GM19463 (cell line): ENCODE measurements around the gene RAX2.
"Not testable (repeated sequence)": the region's sequence is repeated elsewhere in the genome, so short reads cannot be mapped to it uniquely, and the experiment has no call there.

Source experiments
- ATAC-seq: cut with Tn5 transposase; IDR thresholded peaks from one replicate; pipeline ENCODE4 v1.9.1; 2021; ENCODE audit warnings: mild to moderate bottlenecking, moderate library complexity; ENCODE audit not compliant: unreplicated experiment

Gene RAX2

DNA sequence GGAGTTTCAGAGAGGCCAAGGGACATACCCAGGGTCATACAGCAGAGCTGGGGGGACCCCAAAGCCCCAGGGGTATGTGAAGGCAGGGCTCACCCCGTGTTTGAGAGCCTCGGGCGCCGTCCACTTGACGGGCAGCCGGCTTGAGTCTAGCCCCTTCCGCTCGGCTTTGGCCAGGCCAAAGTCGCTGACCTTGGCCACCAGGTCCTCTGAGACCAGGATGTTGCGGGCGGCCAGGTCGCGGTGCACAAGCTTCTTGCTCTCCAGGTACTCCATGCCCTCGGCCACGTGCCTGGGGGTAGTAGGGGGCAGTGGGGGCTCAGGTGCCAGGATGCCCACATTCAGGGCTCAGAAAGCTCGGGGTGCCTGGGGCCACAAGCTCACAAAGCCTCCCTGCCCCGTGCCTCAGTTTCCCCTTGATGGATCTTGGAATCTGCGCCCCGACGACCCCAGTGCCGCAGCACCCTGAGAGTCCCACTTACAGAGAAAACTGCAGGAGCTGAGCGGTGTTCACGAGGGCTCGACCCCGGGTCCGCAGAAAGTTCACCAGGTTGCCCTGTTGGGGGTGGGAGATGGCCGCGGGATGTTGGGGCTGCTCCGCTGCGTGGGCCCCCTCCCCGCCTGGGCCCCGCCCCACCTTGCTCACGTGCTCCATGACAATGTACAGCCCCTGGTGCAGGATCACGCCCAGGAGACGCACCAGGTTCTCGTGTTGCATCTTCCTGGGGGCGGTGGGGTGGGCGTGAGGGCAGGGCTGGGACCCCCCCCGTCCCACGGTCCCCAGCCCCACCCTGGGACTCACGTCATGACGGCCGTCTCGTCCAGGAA is 7.1 kb upstream of the RAX2 start:
- ATAC-seq = no peak

DNA sequence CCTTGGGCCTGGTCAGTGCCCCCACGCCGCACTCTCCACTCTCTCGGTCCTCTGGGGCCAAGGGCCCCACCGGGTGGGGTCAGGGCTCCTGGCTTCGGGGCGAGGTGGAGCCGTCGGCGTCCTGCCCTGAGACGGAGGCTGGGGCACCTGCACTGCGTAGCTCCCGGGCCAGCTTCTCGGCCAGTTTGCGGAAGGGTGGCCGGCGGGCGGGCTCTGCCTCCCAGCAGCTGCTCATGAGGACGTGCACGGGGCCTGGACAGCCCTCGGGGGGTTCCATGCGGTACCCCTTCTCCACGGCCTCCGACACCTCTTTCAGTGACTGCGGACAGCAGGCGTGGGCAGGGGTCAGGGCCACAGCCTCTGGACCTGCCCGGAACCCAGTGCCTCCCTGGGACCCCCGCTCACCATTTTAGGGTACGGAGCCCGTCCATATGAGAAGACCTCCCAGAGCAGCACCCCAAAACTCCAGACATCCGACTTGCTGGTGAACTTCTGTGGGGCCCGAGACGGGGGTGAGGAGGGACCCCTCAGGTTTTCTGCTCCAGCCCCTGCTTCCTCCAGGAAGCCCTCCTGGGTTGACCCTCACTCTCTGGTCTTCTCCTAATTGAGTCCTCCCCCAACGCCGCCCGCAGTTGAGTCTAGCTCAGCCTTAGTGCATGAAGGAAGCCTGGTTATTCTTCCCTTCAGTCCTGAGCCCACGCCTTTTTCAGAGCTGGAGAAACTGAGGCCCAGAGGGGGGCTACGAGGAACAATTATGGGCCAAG is 6.3 kb upstream of the RAX2 start:
- ATAC-seq = no peak

DNA sequence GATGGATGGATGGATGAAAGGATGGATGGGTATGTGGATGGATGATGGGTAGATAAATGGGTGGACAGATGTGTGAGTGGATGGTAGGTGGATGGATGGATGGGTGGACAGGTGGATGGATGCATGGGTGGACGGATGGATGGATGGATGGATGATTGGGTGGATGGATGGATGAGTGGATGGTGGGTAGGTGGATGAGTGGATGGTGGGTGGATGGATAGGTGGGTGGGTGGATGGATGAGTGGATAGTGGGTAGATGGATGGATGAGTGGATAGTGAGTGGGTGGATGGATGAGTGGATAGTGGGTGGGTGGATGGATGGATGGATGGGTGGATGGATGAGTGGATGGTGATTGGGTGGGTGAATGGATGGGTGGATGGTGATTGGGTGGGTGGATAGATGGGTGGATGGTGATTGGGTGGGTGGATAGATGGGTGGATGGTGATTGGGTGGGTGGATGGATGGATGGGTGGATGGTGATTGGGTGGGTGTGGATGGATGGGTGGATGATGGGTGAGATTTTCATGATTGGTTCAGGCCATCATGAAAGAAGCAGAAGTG is 4.5 kb upstream of the RAX2 start:
- no peak for ATAC-seq

DNA sequence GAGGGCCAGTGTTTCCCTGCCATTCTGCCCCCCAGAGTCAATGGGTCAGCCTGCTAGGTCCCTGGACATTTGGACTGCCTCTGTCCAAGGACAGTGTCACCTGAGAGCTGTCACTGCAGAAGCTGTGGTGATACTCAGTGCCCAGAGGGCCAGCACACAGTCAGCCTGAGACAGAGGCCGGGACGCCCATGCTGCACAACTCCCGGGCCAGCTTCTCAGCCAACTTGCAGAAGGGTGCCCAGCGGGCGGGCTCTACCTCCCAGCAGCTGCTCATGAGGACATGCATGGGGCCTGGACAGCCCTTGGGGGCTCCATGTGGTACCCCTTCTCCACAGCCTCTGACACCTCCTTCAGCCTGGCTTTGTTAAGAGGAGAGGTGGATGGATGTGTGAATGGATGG is 3.8 kb upstream of the RAX2 start:
- no peak for ATAC-seq

DNA sequence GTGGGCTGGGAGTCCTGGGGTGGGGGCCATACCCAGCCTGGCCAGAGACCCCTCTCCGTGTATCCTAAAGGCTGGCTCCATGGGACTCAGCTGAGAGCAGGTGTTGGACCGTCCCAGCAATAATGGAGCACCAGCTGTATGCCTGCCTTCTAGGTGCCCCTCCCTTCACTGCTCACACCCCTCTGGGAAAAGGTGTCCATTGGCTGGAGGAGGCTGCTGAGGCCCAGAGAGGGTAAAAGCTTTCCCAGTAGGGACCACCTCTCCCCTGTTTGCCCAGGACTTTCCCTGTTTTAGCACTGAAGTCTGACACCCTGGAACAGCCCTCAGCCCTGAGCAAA is 3.3 kb upstream of the RAX2 start:
- ATAC-seq = no peak

DNA sequence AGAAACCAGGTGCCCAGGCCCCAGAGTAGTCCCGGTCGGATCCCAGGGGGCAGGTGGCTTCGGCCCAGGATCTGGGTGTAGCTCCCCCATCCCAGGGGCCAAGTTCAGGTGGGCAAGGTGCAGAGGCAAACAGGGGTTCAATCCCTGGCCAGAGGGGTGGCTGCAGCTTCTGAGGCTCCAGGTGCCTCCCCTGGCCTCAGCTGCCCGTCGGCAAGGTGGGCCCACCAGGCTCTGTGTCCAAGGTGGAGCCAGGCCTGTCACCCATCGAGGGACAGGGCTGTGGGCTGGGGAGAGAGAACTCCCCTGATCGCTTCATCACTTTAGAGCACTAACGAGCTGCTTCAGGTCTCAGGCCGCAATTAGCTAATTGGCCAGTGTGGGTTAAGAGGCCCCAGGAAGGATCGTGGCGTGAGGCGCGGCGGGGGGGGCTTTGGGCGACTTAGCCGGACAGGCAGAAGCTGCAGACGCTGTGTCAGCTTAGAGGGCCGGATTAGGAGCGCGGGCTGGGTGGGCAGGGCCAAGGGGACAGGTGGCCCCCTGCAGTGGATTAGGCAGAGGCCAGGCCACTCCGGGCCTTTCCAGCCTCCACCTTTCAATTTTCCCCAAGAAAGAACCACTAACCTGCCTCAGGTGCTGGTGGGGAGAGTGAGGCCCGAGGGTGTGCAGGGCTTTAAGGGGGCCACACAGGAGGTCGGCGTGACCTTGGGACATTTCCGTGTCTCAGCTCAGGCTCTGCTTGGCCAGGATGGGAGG is 2.8 kb upstream of the RAX2 start:
- ATAC-seq = no peak

DNA sequence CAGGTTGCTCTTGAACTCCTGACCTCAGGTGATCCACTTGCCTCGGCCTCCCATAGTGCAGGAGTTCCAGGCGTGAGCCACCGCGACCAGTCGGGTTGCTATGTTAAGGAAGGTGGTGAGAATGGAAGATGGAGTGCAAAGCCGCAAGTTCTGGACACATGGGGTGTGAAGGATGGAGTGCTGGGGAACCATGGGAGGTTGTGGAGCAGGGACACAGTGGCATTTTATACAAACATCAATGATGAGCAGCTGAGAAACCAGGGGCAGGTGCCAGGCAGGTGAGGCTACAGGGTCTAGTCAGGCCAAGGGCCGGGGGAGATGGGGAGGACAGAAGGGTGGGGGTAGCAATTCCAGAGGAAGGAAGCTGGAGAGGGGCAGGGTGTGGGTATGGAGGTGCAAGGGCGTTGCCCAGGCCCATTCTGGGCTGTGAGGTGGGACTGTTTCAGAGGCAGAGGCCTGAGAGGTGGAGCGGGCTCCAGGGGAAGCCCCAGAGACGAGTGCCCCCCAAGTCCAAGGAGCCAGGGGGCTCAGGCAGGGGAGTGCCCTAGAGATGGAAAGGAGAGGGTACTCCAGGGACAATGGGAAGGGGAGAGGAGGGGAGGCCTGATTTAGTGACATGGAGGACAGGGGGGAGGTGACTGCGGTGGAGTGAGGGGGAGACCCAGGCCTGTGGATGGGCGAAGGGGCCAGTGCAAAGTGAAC is 1.9 kb upstream of the RAX2 start:
- ATAC-seq = no peak

DNA sequence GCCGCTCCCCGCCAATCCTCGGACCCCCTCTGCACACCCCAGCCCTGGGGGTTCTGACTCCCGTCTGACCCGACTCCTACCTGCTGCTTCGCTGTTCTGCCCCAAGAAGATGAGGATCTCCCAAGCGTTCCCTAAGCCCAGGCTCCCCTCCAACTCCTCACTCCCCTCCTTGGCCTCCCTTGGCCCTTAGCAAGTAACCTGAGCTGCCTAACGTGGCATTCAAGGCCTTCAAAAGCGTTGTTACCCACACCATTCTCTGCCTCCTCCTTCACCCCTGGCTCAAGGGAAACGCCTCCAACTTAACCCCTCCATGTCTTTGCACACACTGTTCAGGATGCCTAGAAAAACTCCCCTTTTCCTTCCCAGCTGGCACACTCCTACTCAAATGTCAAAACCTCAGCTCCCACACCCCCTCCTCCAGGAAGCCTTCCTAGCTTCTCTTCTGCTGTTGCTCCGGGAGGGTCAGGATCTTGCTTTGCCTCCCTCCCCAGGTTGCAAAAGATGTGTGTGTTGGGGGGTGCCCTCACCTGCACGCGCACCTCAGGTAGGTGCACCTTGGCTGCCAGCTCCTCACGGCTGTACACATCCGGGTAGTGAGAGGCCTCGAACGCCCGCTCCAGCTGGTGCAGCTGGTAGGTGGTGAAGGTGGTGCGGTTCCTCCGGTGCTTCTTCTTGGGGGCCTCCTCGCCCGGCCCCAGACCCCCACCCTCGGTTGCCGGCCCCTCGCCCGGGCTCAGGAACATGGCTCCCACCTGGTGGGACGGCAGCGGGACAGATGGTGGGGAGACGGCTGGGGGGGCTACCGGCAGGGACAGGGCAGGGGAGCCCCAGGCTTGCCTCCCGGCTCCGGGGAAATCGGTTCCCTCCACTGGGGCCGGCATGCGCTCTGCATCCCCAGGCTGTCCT is 775 bp downstream of the RAX2 start:
- ATAC-seq = no peak

DNA sequence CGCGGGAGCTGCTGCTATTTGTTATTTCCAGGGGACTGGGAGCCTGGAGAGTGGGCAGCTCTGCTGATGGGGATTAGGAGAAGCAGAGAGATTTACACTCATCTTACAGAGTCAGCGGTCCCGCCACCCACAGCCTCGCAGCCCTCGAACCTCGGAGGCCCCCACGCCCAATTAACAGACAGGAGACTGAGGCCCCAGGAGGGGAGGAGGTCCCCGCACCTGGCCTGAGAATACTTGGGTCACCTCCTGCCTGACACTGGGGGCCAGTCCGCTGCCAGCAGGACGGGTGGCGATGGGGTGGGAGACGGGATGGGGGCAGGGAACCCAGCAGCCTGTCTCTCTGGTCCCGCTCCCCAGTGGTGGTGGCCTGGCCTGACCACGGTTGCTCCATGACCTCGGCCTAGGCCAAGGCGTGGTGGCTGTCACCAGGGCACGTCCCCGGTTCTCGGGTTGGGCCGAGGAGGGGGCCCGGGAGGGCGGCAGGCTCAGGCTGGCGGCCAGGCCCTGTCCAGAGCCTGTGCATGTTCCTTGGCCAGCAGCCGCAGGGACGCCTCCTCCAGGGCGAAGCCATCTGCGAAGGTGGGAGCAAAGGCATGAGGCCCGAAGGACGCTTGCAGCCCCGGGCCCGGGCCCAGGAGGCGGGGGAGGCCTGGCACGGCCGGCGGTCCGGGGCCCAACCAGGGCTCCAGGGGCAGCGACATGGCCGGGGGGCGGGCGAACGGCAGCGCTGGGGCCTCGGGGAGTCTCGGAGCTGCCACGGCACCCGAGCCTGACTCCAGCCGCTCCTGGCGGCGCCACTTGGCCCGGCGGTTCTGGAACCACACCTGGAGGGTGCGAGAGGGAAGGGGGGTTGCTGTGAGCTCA is 1.7 kb downstream of the RAX2 start:
- no peak for ATAC-seq

DNA sequence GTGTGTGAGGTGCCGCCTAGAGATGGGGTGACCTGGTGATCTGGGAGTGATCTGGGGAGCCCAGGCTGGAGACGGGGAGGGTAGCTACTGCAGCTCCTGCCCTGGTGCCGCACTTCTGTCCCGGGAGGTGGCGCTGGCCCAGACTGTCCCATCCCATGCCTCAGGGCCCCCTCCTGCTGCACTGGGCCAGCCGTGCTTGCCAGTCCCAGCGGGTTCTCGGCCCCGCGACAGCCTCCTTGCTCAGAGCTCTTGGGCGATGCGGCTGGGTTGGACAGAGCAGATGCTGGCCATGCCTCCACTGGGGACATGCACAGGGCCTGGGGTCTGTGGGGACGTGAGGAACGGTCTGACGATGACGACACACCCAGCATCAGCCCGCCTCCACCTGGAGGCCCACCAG is 2.5 kb downstream of the RAX2 start:
- no peak for ATAC-seq

DNA sequence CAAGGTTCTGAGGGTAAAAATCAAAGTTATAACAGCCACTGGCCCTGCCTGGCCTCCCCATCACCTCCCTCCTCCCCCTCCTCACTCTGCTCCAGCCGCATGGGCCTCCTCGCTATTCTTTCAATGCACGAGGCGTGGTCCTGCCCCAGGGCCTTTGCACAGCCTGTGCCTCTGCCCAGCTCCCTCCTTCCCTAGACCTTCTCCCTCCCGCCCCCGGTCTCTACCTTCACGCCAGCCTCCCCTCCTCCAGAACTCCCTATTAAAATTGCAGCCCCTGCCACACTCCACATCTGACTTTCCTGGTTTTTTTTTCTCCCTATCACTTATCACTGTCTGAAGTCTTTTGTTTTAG is 3.3 kb downstream of the RAX2 start:
- ATAC-seq = no peak

DNA sequence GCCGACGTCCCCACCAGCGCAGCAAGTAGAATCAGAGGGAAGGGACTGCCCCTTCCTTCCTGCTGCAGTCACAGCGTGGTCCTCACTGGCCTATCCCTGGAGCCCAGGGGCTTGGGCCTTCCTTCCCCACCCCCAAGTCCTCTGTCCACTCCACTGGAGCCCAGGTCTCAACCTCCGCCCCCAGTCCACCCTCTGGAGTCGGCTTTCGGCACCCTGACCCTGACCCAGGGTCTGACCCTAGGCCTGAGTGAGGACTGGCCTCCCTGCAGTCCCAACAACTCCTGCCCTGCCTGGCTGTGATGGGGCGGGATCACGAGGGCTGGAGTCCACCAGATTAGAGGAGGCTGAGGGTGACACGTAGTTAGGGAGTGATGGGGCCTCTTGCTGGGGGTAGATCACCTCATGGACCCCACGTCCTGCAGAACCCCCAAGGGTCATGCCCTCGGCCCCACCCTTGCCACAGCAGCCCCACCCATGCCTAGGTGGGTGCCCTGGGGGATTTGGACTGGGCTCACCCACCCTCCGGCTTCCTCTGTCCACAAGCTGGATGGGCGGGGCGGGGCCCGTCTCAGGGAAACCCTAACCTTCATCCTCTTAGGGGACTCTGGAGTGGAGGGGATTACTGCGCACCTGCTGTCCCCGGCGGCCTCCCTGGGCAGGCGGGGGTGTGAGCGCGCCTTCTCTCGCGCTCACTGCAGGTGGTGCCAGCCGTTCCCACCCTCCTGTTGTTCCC is 3.8 kb downstream of the RAX2 start:
- no peak for ATAC-seq

DNA sequence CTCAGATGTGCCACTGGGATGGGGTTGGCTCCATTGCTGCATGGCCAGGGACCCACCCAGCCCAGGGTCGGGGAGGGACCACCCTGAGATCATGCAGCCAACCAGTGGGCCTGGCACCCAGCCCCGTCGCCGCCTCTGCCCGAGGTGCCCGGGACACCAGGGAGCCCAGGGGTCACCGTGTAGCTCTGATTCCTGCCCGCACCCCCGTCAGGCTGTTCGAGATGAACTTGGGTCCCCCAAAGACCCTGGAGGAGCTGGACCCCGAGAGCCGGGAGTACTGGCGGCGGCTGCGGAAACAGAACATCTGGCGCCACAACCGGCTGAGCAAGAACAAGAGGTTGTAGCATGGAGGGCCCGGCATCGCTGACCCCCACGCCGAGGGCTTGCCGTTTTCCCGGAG is 5.0 kb downstream of the RAX2 start:
- ATAC-seq = no peak

DNA sequence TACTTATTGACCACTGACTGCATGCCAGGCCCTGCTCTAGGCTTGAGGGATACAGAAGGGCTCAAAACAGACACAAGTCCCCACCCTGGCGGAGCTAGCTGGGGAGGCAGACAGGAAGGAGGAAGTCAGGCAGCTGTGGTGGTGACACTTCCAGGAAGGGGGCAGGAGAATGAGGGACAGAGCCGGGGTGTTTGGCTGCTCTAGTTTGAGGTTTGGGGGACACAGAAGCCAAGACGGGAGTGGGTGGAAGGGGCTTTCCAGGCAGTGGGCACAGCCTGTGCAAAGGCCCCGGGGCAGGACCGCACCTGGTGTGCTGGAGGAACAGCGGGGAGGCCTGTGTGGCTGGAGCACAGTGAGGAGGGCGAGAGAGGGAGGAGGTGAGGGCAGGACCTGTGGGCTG is 5.5 kb downstream of the RAX2 start:
- no peak for ATAC-seq

DNA sequence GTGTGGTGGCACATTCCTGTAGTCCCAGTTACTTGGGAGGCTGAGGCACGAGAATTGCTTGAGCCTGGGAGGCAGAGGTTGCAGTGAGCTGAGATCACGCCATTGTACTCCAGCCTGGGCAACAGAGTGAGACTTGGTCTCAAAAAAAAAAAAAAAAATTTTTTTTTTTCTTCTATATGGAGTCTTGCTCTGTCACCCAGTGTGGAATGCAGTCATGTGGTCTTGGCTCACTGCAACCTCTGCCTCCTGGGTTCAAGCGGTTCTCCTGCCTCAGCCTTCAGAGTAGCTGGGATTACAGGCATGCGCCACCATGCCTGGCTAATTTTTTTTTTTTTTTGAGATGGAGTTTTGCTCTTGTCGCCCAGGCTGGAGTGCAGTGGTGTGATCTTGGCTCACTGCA is 6.3 kb downstream of the RAX2 start:
- ATAC-seq = not testable (repeated sequence)

DNA sequence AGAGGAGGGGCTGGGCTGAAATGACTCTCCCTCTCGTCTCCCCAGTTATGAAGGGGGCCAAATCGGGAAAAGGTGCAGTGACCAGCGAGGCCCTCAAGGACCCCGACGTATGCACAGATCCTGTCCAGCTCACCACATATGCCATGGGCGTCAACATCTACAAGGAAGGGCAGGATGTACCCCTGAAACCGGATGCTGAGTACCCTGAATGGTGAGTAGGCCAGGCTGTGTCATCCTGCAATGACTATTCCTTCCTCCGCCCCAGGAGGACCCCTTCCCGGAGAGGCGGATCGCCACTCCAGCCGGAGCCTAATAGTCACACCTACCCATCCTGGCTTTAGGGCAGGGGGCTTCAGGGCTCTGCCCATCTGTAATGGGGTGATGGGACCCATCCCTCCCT is 6.9 kb downstream of the RAX2 start:
- no peak for ATAC-seq

DNA sequence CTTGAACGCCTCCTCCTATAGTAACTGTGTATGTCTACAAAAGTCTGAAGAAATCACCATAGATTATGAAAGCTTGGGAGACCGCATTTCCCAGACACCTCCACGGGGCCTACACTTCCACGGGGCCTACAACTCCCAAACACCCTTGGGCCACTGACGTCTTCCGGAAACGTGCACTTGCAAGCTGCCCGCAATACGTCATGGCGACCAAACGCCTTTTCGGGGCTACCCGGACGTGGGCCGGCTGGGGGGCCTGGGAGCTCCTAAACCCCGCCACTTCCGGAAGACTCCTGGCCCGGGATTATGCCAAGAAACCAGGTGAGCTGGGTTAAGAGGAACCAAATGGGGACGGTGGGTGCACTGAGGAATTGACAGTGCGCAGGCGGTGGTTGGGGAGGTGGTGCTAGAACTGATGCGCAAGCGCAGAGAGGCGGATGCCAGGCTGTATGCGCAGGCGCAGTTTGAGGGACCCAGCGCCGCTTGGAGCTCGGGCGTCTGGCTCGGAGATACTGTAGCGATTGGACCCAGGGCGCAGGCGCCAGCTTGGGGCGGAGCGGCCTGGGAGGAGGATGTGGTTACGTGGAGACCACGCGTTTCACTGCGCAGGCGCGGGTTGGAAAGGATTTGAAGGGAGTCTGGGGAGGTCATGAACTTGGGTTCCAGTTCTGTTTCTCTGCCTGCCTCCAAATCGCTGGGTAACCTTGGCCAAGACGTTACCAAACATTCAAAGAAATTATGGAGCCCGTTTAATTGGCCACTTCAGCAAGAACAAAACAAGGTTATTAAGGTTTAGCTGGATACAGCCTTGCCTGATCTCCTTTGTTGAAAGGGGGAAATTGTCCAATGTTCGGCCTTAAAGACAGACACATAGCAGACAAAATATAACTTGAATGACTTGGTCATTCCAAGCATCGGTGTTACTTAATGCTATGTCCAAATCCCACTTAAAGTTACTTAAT is 9.2 kb downstream of the RAX2 start, which contains the start of gene MRPL54:
Gene MRPL54, plus strand, starts transcription at position 182 of the 959 bp plus-strand sequence. Its CDS starts 19 bp downstream, at position 201.
- ATAC-seq = peak; percentile 74
